HPDE6-E6E7 (cell line): ENCODE results near the gene HDAC4.

Experiments
- DNase-seq: peaks from one replicate; pipeline ENCODE4 v3.0.0; 2011; ENCODE audit warnings: missing footprints; ENCODE audit errors: extremely low spot score

Gene HDAC4

GRCh38 chr2:239266779-239267287 lies 134.0 kb downstream of the HDAC4 start:
- DNase-seq = no peak

- DNase-seq = no peak
Observed at GRCh38 chr2:239266434-239266766, 134.4 kb downstream of the HDAC4 start.

GRCh38 chr2:239265681-239266433 lies 135.0 kb downstream of the HDAC4 start:
- DNase-seq = no peak

- DNase-seq = no peak
Observed at GRCh38 chr2:239264838-239265651, 135.8 kb downstream of the HDAC4 start.

- no peak for DNase-seq
Observed at GRCh38 chr2:239264492-239264837, 136.4 kb downstream of the HDAC4 start.

- DNase-seq = no peak
Observed at GRCh38 chr2:239263669-239264491, 136.9 kb downstream of the HDAC4 start.

- DNase-seq = no peak
Observed at GRCh38 chr2:239263231-239263630, 137.6 kb downstream of the HDAC4 start.

- no peak for DNase-seq
Observed at GRCh38 chr2:239262484-239263230, 138.2 kb downstream of the HDAC4 start.

- no peak for DNase-seq
Observed at GRCh38 chr2:239261796-239262483, 138.9 kb downstream of the HDAC4 start.

GRCh38 chr2:239261356-239261755 lies 139.5 kb downstream of the HDAC4 start:
- no peak for DNase-seq

GRCh38 chr2:239260546-239261327 lies 140.1 kb downstream of the HDAC4 start:
- no peak for DNase-seq

- no peak for DNase-seq
Observed at GRCh38 chr2:239259603-239260298, 141.1 kb downstream of the HDAC4 start.

GRCh38 chr2:239259173-239259572 lies 141.6 kb downstream of the HDAC4 start:
- DNase-seq = no peak

- DNase-seq = no peak
Observed at GRCh38 chr2:239258248-239258647, 142.6 kb downstream of the HDAC4 start.

GRCh38 chr2:239257511-239257937 lies 143.3 kb downstream of the HDAC4 start:
- DNase-seq = no peak

- no peak for DNase-seq
Observed at GRCh38 chr2:239256350-239256743, 144.5 kb downstream of the HDAC4 start.

- no peak for DNase-seq
Observed at GRCh38 chr2:239255628-239256349, 145.0 kb downstream of the HDAC4 start.

GRCh38 chr2:239255218-239255617 lies 145.6 kb downstream of the HDAC4 start:
- DNase-seq = no peak
